Transverse colon (tissue), 4 donors: ENCODE measurements around the gene B9D1. TPM values are rescaled to one million over a fixed set of nuclear protein-coding genes. Genes with fewer than 3 reads are reported as not detected.

Experiments
- DNase-seq: peaks from one replicate; pipeline ENCODE4 v3.0.0-alpha.2; 2019
- H3K27ac ChIP-seq, 4 donors: fragments of 200-600 bp; sonication (generic); 2 replicates each; pipeline ENCODE4 v1.5.1; 2016 to 2018; ENCODE audit warnings: inconsistent platforms in 4 of 4
- H3K27me3 ChIP-seq: fragments of 200-600 bp; sonication (generic); 2 replicates; pipeline ENCODE4 v1.5.1; 2017; ENCODE audit warnings: inconsistent platforms
- H3K36me3 ChIP-seq, 4 donors: fragments of 200-600 bp; sonication (generic); 2 replicates each; pipeline ENCODE4 v1.5.1; 2017 to 2019; ENCODE audit warnings: inconsistent platforms in 4 of 4
- H3K4me1 ChIP-seq, 4 donors: fragments of 200-600 bp; sonication (generic); 2 replicates each; pipeline ENCODE4 v1.5.1; 2017 to 2020; ENCODE audit warnings: inconsistent platforms in 4 of 4
- H3K4me3 ChIP-seq, 4 donors: fragments of 200-600 bp; sonication (generic); 1 replicate in 1 of 4; 2 replicates in 3 of 4; pipeline versions ENCODE4 v1.5.1 to v1.6.1; 2017 to 2019; ENCODE audit warnings: inconsistent platforms in 4 of 4
- H3K9me3 ChIP-seq, 2 donors: fragments of 200-600 bp; sonication (generic); 2 replicates each; pipeline ENCODE4 v1.5.1; 2017 to 2019; ENCODE audit warnings: inconsistent platforms in 2 of 2
- CTCF ChIP-seq, 5 experiments: fragments of 200-600 bp in 3 of 5; fragments of 450-650 bp in 2 of 5; sonication (generic) in 3 of 5; IDR thresholded peaks; 1 replicate in 2 of 5; 2 replicates in 3 of 5; pipeline ENCODE4 v1.5.1; 2016 to 2017; ENCODE audit warnings: antibody characterized with exemption in 5 of 5, inconsistent platforms in 3 of 5, mild to moderate bottlenecking in 2 of 5, moderate library complexity in 1 of 5
- EP300 ChIP-seq: sonication (generic); formaldehyde crosslinking; IDR thresholded peaks from one replicate; pipeline ENCODE4 v1.6.1; 2017; ENCODE audit warnings: antibody characterized with exemption, low read depth
- POLR2A ChIP-seq: fragments of 450-650 bp; IDR thresholded peaks from one replicate; pipeline ENCODE4 v1.6.1; 2016; ENCODE audit warnings: antibody characterized with exemption, mild to moderate bottlenecking, moderate library complexity
- POLR2AphosphoS5 ChIP-seq, 3 donors: sonication (generic); formaldehyde crosslinking; IDR thresholded peaks; one replicate each; pipeline ENCODE4 v1.6.1; 2016; ENCODE audit warnings: antibody characterized with exemption in 3 of 3
- WGBS, 2 donors: methylation state at CpG; one replicate each; pipeline ENCODE4 v1.1.5; 2018; ENCODE audit warnings: low coverage in 1 of 2; 5-methylcytosine and 5-hydroxymethylcytosine counted together
- in situ Hi-C, 4 donors: fragments of 200-750 bp; cut with MboI; loops; one replicate each; pipeline versions ENCODE4 v1.15.0 to v1.15.1; 2017; ENCODE audit warnings: low sequenced_read_pairs in 3 of 4, low pct_ligation_motif_present in 1 of 4, low pct_unique_long_range_greater_than_20kb in 1 of 4
- intact Hi-C: fragments of 100-400 bp; cut with DNase I; formaldehyde crosslinking; loops from one replicate; pipeline ENCODE4 v1.15.1; 2023; ENCODE audit warnings: low total_unique reads
- total RNA-seq, 4 donors: library from RNA; depleted of rRNA; stranded (reverse); fragments of >200 nt; gene quantifications; one replicate each; pipeline ENCODE4 v1.1.0, GENCODE V29; 2016

The B9D1 gene
- total RNA-seq, 4 donors from 2014 or later: 6.0 to 17.6 (median 9.5) TPM

DNA sequence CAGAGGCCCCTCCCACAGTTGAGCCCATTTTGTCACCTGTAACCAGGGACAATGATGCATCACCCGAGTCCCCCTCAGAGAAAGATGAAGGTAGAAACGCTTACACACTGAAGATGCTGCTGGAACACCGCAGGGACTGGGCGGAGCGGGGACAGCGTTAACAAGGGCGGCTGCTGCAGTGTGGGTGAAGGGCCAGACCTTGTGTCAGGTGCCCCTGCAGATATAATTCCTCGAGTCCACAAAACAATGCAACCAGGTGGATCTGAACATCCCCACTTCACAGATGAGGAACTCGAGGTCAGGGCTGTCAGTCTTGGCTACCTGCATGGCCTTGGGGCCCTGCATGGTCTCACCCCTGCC lies 9.5 kb upstream of the B9D1 start:
- H3K36me3 ChIP-seq: no peaks in the 10 kb centered on the region
- no peak overlapping the region for H3K27ac ChIP-seq
- H3K4me3 ChIP-seq: no peak overlapping the region
- in situ Hi-C loops (loop anchor here in 3 of 4 donors (25.0 kb wide), 2 partner anchors 265 to 390 kb away; partner anchors contain the start of gene ALDH3A2 (in 1 of the 3)), intact Hi-C loops (no loop called here)
- no peak for DNase-seq
- no peaks in the 10 kb centered on the region for H3K27me3 ChIP-seq
- no peaks in the 10 kb centered on the region for H3K9me3 ChIP-seq
- TF ChIP-seq CTCF (IDR thresholded peaks at IDR 0.05) (no peak), EP300 (no peak), POLR2A (no peak), POLR2AphosphoS5 (IDR thresholded peaks at IDR 0.05) (no peak)
- peaks cover 2 to 17% (median 6%) of the 10 kb centered on the region in 4 donors for H3K4me1 ChIP-seq
- 93% methylated on average over 9 of the region's 9 CpGs; no CpG with 5 or more reads in 1 of the 2 donors for WGBS, 2 donors

- H3K4me1 ChIP-seq: peaks cover 0 to 12% (median 4%) of the 10 kb centered on the region in 4 donors
- H3K9me3 ChIP-seq: no peaks in the 10 kb centered on the region
- TF ChIP-seq POLR2AphosphoS5 (IDR thresholded peaks at IDR 0.05) (no peak), EP300 (no peak), POLR2A (no peak), CTCF (IDR thresholded peaks at IDR 0.05) (no peak)
- WGBS, 2 donors: 81% methylated on average over 7 of the region's 7 CpGs; no CpG with 5 or more reads in 1 of the 2 donors
- in situ Hi-C loops (loop anchor here in 3 of 4 donors (25.0 kb wide), 2 partner anchors 266 to 391 kb away; partner anchors contain the start of gene ALDH3A2 (in 1 of the 3)), intact Hi-C loops (no loop called here)
- H3K36me3 ChIP-seq: no peaks in the 10 kb centered on the region
- H3K4me3 ChIP-seq: no peak overlapping the region
- no peak for DNase-seq
- H3K27ac ChIP-seq: no peak overlapping the region
- H3K27me3 ChIP-seq: no peaks in the 10 kb centered on the region
These were observed 8.9 kb upstream of the B9D1 start for GRCh38 chr17:19371259-19372010.

DNA sequence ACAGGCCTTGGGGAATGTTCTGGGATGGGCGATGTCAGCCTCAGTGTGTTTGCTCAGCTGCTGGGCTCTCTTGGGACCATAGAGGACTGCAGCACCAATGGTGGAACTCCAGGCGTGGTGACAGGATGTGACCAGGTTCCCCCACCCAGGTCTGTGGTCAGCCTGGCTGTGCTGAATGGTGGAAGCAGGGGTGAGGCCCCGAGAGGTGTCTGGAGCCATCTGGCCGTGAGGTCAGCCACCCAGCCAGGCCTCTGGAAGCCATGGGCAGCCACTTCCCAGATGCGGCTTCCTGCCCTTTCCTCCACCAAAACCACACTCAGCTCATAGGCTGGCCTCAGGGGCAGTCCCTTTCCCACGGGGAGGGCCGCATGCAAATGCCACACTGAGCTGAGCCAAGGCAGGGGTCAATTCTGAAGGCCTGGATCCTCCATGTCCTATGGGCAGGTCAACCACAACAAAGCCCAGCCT lies 8.0 kb upstream of the B9D1 start:
- 70% methylated on average over 7 of the region's 7 CpGs; no CpG with 5 or more reads in 1 of the 2 donors for WGBS, 2 donors
- intact Hi-C loops: no loop called here
- no peaks in the 10 kb centered on the region for H3K27me3 ChIP-seq
- in situ Hi-C loops: loop anchor here in 3 of 4 donors (25.0 kb wide), 2 partner anchors 267 to 392 kb away; partner anchors contain the start of gene ALDH3A2 (in 1 of the 3)
- H3K9me3 ChIP-seq: no peaks in the 10 kb centered on the region
- H3K4me1 ChIP-seq: peaks cover 0 to 12% (median 4%) of the 10 kb centered on the region in 4 donors
- H3K4me3 ChIP-seq: no peak overlapping the region
- H3K27ac ChIP-seq: peak overlapping the region in 1 of 4 donors; percentile 5
- TF ChIP-seq POLR2AphosphoS5 (IDR thresholded peaks at IDR 0.05): no peak
- no peak for TF ChIP-seq EP300
- no peak for TF ChIP-seq CTCF (IDR thresholded peaks at IDR 0.05)
- no peak for TF ChIP-seq POLR2A
- H3K36me3 ChIP-seq: no peaks in the 10 kb centered on the region
- no peak for DNase-seq

GRCh38 chr17:19369846-19370492 lies 7.4 kb upstream of the B9D1 start:
- H3K27me3 ChIP-seq: no peaks in the 10 kb centered on the region
- no peak overlapping the region for H3K4me3 ChIP-seq
- H3K9me3 ChIP-seq: no peaks in the 10 kb centered on the region
- peak; percentile 43 for DNase-seq
- TF ChIP-seq CTCF (IDR thresholded peaks at IDR 0.05): no peak
- no peak for TF ChIP-seq EP300
- TF ChIP-seq POLR2AphosphoS5 (IDR thresholded peaks at IDR 0.05): no peak
- H3K27ac ChIP-seq: peak overlapping the region in 1 of 4 donors; percentile 5
- no peaks in the 10 kb centered on the region for H3K36me3 ChIP-seq
- in situ Hi-C loops: loop anchor here (5.0 to 25.0 kb wide), 5 partner anchors 75 to 395 kb away; partner anchors contain the start of gene ALDH3A2 (in 1 of the 4)
- 72% methylated on average over 12 of the region's 12 CpGs; no CpG with 5 or more reads in 1 of the 2 donors for WGBS, 2 donors
- peaks cover 0 to 12% (median 4%) of the 10 kb centered on the region in 4 donors for H3K4me1 ChIP-seq
- intact Hi-C loops: loop anchor here (5.0 to 10.0 kb wide), 3 partner anchors 67 to 395 kb away; no protein-coding TSS in a partner anchor
